ENCODE measurements around the gene MND1.
A peak's percentile ranks its signal among the peaks of the same experiment; 100 is the strongest.

MND1 gene, protein sequence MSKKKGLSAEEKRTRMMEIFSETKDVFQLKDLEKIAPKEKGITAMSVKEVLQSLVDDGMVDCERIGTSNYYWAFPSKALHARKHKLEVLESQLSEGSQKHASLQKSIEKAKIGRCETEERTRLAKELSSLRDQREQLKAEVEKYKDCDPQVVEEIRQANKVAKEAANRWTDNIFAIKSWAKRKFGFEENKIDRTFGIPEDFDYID

DNA sequence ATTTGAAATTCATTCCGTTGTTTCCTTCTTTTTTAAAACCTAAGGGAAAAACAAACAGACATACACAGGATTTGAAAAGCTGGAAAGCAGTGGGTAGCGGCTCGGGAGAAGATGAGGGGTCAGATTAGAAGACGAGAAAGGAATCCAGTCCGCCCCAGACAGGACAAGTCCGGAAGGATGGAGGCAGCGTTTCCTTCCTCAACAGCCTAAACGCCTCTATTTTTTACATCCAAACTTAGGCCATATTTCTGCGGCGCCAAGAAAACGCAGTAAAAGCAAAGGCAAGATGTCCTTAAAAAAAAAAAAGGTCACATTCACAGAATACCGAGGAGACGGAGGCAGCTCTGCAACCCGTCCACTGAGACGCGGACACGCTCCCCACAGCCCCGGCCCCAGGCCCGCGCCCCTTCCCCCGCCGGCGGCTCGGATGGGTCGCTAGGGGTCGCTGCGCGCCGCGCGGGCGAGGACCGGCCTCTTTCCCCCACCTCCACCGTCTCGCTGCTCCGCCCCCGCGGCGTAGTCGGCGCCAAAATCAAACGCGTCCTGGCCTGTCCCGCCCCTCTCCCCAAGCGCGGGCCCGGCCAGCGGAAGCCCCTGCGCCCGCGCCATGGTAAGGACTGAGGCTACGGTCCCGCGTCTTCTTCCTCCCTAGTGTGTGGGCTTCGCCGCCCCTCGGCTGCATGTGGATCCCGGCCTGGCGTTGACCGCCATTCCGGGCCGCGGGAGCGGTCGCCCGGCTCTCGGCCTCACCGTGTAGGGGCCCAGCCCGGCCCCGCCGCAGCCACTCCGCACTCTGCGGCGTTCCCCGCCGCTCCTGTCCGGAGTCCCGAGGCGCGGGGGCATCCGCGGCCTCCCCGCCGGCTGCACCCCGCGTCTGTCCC, at the start of gene MND1:
Gene MND1, plus strand, starts transcription at position 558 of the 881 bp plus-strand sequence. Its CDS starts 50 bp downstream, at position 608.
- DNase-seq, result peak; percentile 85 to 91

DNA sequence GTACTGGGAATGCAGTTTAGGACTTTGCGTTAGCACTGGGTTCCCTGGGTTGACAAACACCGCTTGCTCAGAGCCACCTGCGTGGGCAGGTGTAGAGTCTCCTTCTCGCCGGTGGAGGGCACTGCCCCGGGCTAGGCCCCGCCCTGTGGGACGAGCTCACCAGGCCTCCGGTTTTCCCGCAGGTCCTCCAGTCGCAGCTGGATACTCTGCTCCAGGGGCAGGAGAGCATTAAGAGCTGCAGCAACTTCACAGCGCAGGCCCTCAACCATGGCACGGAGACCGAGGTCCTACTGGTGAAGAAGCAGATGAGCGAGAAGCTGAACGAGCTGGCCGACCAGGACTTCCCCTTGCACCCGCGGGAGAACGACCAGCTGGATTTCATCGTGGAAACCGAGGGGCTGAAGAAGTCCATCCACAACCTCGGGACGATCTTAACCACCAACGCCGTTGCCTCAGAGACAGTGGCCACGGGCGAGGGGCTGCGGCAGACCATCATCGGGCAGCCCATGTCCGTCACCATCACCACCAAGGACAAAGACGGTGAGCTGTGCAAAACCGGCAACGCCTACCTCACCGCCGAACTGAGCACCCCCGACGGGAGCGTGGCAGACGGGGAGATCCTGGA, 49.2 kb upstream of the MND1 start:
- DNase-seq, result no peak

DNA sequence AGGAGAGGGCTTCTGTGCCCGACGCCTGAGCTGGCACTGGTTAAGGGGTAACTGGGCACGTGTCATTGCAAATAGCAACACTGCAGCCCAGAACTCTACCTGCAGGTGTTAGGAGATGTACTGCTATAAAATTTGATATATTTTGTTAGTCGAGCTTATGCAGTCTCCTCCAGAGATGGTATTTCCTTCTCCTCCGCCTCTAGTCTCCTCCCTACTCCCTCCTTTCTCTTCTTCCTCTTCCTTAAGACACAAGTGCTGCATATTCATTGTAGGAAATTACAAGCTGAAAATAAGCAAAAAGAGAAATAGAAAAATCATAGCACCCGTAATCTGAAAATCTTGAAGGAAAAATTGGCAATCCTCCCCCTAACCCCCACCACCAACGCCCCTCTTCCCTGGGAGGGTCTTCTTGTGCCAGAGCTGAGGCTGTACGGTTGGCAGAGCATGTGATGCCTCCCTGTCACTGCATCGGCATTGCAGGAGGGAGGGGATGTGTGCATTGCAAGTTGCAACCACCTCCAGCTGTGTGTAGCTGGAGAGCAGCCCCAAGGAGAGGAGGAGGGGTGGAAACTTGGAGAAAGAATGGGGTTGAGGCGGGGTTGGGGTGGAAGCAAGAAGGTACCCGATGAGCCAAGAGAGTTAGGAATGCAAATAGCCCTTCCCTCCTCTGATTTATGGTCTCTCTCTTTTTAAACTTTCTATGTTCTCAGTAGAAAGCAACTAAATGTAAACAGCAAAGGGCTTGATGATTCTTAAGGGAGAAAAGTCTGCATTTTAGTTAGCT, 48.3 kb upstream of the MND1 start:
- DNase-seq, result no peak

DNA sequence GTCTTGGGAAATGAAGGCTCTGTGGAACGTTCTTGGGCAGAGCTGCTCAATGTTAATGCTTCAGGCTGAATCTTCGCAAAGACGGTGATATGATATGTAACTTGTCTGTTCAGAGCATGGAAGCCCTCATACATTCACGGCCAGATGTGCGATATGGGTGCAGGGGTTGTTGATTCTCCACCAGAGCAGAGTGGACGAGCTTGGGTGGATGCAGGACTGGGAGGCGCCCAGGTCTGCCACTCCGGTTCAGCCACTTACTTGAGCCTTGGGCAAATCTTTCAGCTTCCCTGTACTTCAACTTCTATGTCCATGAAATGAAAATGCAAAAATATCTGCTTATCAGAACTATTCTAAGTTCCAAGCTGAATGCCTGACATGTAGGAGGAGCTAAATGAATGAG, 47.4 kb upstream of the MND1 start:
- no peak for DNase-seq

DNA sequence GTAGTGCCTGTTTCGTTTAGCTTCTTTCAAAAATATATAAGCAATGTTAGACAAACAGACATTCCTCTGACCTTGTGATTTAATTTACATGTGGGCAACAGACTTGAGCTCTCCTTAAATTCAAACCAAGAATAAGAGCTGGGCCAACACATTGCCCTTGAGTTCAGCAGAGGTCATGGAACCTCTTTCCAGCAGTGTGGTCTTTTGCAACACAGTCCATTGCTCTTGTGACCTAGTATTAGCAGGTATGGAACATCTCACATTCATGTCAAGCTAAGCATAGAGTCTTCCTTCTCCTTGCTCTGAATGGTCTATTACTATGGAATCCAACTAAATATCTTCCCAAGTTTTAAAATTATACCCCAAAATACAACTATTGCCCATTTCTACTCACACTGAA, 33.7 kb upstream of the MND1 start:
- DNase-seq, result no peak

DNA sequence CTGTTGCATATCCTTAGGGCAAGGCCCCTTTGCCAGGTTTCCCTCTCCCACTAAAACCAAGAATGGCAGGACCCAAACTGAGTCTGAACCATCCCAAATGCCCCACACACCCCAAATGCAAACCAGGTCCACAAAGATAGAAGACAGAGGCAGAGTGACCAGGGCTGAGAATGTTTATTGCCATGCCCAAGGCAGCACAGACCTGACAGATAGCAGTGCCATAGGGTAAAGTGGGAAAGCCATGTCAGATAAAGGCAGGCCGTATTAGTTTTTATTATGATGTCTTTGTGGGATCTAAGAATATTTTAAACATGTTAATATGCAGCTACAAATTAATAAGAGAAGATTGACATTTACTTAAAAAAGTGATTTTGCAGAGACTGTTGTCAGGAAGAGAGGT, 29.6 kb upstream of the MND1 start:
- DNase-seq, result no peak

DNA sequence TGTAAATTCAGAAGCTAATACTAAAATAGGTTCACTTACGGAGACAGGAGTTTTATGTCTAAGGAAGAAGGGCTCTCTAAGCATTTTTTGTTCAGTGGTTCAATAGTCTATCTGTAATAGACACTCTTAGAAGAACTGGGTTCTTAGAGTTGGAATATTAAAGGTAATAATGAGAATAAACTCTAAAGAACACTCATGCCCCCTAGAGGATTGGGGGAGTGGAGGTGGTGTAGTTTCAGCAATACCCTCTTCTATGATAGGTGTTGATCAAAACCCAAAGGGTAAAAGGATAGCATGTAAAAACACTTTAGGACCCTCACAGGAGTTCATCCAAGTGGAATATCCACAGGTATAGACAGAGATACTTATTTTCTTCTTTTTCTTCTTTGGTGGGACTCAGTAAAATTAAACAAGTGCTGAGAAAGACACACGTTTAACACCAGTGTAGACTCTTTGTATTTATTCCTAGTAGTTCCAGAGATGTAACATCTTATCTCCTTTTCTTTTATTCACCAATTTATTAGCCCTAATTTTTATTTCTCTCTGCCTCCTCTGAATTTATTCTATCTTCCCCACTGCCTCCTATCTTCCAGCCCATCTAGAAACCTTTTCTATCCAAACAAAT, 25.7 kb upstream of the MND1 start:
- DNase-seq, result peak; percentile 5 to 60

DNA sequence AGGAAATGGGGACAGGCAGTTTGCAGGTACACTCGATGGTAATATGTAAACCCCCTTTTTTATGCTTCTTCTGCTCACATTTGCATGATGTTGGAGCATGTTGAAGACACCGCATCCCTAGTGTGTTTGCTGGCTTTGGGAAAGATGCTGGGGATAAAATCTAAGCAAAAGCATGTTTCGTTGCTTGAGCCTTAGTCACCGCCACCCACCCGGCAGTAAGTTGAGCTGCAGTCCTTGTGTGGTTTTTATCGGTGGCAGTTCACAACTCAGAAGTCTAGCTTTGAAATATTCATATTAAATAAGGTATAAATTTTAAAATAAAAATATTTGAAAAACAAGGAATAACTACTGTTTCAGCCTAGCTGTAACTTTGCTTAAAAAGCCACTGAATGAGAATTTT, 21.7 kb upstream of the MND1 start:
- no peak for DNase-seq

DNA sequence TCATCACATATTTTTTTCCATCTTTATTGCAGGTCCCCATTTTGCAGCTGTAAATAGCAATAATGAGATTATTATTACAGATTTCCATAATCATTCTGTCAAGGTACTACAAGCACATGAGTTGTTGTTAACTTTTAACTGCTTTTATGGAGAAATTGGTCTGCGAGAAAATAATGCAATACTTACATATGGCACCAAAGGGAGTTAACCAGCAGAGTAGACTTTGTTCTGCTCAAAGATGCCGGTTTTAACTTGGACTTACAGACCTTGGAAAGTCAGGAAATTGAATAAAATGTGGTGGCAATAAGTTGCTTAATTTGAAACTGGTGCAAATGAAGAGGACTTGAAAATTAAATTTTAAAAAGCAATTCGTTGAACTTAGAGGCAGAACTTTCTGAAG, 20.4 kb upstream of the MND1 start:
- no peak for DNase-seq

DNA sequence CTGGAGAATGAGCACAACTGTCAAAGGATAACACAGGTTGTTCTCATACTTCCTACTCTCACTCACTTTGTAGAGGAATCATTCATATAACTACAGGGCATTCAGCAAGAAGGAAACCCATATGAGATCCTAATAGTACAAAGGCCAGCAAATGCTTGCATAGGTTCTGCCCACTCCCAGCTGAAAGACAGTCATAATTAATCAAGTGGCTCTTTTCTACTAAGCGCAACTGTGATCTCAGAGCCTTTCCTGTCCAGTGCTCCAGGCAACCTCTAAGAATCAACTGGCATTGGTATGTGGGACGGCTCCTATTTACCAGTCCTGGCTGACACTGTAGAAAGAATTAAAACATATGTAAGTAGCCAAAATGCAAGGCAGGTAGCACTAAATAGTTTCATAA, 18.9 kb upstream of the MND1 start:
- DNase-seq, result no peak

DNA sequence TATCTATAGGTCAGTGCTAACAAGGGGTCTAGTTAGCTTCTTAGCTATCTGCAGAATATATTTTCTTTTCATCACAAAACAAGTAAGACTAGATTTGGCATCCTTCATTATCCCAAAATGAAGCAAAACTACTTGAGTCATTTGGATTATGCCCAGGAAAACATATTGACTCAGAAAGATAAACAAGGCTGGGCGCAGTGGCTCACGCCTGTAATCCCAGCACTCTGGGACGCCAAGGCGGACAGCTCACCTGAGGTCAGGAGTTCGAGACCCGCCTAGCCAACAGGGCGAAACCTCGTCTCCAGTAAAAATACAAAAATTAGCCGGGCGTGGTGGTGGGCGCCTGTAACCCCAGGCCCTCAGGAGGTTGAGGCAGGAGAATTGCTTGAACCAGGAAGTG, 18.0 kb upstream of the MND1 start:
- DNase-seq, result no peak

DNA sequence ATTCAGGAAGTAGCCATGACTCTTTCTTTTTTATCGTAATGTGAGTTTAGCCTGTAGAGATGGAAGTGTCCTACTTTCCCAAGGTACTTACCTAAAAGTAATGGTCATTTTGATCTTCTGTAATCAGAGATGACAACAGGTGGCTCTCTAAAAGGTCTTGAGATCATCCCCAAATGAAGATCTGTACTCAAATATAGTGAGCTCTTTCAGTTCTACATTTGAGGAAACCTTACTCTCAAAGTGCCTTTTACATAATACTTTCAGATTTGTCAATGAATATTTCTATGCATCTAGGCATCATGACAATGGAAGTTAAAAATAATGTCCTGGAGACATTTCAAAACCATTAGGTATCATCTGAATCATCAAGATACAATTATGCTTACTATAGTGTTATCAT, 17.2 kb upstream of the MND1 start:
- no peak for DNase-seq

DNA sequence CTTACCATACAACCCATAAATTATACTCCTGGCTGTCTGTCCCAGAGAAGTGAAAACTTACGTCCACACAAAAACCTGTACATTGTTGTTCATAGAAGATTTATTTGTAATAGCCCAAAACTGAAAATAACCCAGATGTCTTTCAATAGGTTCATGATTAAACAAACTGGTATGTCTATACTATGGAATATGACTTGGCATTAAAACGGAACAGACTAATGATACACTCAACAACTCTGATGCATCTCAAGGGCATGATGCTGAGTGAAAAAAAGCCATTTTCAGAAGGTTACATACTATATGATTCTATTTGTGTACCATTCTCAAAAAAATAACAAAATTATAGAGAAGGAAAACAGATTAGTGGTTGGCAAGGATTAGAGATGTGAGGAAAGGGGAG, 11.6 kb upstream of the MND1 start:
- DNase-seq, result no peak

DNA sequence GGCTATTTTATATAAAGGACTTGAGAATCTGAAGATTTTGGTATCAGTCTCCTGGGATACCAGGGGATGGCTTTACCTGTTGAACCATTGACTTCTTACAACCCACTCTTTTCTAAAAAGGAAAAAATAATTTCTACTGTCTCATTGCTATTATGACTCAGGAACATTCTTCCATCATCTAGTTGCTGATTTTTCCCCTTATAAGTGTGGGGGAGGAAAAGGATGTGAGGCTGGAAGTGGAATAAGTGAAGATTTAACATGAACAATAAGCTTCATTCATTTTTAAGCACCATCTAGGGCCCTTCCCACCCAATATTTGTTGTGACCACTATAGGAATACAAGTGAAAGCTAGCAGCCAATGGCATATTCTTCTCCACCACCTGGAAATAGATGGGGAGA, 10.6 kb upstream of the MND1 start:
- DNase-seq, result no peak

DNA sequence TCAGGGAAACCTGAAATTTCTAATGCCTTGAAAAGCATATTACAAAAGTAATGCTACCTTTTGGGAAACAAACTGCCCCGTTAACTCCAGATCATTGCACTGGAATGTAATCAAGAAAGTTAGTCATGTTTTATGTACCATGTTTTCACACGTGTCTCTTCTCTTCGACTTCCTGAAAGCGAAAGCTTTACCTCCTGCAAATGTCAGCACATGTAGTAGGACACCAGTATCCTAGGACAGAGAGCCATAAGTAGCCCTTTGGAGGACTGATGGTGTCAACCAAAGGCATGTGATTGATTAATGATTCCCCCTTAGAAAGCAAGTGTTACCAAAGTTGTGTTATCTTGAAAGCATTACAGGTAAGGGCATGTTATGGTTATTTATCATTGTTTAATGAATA, 8.8 kb upstream of the MND1 start:
- DNase-seq, result no peak

DNA sequence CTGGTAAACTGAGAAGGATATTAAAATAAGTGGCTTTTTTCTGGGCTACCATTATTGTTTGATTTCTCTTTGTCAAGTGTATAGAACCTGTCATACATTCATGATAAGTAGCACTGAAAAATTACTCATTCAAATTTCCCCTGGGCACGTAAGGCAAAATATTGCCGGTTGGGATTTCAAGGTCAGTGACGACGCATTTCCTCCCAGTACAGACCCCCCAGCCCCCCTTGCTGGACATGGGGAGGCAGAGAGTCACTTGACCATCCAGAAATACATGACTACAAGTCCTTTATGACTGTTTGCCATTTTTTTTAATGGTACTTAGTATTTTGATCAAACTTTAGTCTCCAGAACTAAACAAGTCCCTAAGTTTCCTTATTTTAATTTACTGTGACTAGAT, 6.8 kb upstream of the MND1 start:
- DNase-seq, result no peak

DNA sequence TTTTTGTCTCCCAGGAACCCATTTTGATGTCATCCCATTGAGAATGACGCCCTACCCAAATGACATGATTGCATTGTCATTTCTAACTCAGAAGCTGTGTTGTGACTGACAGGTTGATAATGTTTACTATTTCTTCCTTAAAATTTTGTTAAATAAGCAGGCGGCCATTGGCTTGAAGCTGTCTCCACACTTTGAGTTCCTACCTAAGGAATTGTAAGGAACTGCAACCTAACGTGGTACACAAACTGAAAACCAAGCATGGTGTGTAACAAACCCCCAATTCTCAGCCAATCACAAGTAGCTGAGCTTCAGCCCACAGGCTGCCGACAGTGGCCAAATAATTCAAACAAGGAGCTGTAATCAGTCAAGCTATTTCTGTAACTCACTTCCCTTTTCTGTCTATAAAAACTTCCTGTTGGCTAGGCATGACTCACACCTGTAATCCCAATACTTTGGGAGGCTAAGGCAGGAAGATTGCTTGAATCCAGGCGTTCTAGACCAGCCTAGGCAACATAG, 2.9 kb upstream of the MND1 start:
- no peak for DNase-seq

DNA sequence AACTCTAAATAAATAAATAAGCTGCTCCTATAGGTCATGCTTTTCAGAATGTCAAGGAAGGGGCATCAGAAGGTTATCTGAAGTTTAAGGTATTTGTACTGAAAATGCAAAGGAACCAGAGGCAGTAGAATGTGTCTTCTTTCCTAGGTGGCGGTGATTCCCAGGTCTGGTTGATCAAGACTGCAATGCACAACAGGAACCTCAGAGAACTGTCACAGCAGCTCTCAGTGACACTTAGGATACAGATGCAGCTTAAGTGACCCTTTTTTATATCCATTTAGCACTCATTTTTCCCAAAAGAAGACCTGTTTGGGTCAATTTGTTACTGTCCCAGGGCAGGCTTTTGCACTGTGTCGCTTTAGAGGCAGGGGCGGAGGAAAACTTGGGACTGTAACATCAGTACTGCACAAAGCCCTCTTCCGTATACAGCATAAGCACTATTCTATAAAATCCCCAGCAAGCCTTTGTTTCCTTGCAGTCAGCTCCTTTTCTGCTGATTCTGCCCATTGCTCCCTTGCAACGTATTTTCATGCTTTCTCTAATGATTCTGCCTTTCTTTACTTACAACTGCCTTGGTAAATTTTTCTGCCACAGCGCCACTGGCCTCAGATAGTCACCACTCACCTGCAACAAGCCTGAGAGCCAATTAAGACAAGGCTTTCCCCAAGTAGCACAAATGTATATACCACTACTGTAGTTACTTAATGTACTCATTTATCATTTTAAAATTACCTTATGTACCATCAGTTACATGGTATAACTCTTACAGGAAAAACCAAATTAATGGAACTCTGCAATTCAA, 1.5 kb upstream of the MND1 start:
- DNase-seq, result no peak

DNA sequence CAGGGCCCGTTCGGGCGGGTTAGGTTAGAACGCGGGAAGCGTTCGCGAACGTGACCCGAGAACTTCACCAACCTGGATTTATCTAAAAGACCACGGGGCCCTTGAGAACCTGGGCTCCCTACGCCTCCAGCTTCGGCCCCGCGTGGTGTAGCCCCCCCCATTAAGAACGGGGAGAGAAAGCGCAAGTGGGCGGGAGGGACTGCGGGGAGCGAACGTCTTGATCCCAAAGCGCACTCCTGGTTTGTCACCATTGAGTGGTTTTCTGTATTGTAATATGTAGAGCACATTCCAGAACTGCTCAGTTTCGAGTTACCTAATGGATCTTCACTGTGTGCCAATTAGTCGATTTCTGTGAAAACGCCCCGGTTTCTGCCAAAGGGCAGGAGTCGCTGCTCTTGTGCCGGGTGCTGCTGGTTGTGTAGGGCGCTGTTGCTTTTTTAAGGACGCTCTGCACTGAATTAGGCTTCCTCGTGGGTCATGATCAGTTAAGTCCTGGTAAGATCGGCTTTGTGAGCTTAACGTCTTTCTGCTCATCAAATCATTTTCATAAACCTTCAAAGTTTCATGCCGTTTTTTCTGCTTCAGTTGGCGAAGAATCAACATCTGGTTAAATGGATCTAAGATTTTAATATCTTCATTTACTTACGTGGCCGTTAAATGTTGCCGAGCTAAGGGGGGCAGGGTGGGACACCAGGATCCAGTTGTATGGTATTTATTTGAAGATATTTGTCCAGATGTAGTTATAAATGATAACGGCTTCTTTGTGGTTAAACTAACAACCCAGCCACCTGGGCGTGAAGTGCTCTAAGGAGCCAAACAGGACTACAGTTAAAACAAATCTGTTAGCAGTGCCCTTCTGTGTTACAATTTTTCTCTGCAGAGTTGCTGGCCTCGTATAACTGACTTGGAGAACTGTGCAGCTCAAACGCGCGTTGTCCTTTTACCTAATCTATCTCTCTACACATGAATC, 809 bp downstream of the MND1 start:
- DNase-seq, result peak; percentile 67 to 75

DNA sequence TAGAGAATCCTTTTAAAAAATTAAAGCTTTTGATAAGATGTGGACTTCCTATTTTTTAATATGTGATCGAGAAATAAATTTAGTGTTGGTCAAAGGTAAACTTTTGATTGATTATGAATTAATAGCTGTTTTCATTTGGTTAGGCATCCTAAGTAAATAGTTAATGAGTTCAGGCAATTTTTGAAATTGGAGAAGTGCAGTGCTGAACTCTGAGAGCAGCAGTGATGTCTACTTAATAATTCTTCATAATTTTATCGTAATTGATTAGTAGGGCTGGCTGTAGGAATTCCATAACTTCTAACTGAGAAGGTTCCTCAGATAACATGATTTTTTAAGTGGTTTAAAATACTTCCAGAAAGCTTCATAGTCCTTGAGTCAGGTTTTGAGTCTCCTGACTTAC, 1.5 kb downstream of the MND1 start:
- DNase-seq, result no peak

DNA sequence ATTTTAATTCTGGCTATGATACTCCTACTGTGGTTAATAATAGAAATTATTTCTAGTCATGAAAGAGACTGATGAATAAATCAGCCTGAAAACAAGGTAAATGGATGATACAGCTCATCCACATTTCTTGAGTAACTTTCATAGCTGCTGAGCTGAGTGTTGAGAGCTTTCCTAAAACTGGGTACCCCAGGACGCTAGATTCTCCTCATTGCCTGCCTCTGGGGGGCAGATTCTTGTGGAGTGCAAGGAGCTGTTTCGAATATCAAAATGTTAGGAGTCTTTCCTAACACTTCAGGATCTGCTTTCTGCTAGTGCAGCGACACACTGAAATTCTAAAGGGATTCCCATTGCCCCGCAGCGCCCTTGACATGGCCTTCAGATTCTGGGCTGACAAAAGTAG, 2.1 kb downstream of the MND1 start:
- DNase-seq, result no peak
